ENCODE data around the gene CTAGE9.
A peak's percentile ranks its signal among the peaks of the same experiment; 100 is the strongest.

Gene CTAGE9

GRCh38 chr6:131694832-131695426 lies 15.9 kb downstream of the CTAGE9 start:
- H3K27me3 ChIP-seq (replicated peaks; ENCODE audit: control insufficient read depth, insufficient read depth, low read length): no peaks in the 10 kb centered on the region
- H3K36me3 ChIP-seq (ENCODE audit: control insufficient read depth, insufficient read depth, low read length): no peaks in the 10 kb centered on the region
- peak; percentile 80 for TF ChIP-seq CTCF (IDR thresholded peaks at IDR 0.05; ENCODE audit: insufficient read depth, low read length, poor library complexity, severe bottlenecking)
- H3K4me3 ChIP-seq (replicated peaks; ENCODE audit: low read depth, low read length): no peak overlapping the region
- no peak for DNase-seq (ENCODE audit: extremely low read depth, insufficient read length)

DNA sequence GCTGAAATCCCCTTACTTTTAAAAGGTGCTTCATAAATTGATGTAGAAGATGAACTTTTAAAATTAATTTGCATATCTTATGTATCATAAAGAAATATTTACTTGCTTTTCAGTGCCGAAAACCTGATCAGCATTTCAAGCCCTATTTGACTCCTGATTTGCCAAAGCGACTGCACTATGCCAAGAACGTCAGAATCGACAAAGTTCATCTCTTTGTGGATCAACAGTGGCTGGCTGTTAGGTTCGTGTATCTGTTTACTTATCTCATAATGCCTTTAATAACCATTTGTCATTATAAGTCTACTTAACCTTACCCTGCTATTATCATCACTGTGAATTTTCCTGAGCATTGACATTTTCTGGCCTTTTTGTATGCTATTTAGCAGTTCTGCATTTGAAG lies 17.4 kb downstream of the CTAGE9 start:
- no peak overlapping the region for H3K4me3 ChIP-seq (replicated peaks; ENCODE audit: low read depth, low read length)
- no peaks in the 10 kb centered on the region for H3K27me3 ChIP-seq (replicated peaks; ENCODE audit: control insufficient read depth, insufficient read depth, low read length)
- H3K36me3 ChIP-seq (ENCODE audit: control insufficient read depth, insufficient read depth, low read length): no peaks in the 10 kb centered on the region
- no peak for DNase-seq (ENCODE audit: extremely low read depth, insufficient read length)
- TF ChIP-seq CTCF (IDR thresholded peaks at IDR 0.05; ENCODE audit: insufficient read depth, low read length, poor library complexity, severe bottlenecking): no peak

- DNase-seq (ENCODE audit: extremely low read depth, insufficient read length): no peak
- no peak overlapping the region for H3K4me3 ChIP-seq (replicated peaks; ENCODE audit: low read depth, low read length)
- no peaks in the 10 kb centered on the region for H3K36me3 ChIP-seq (ENCODE audit: control insufficient read depth, insufficient read depth, low read length)
- no peaks in the 10 kb centered on the region for H3K27me3 ChIP-seq (replicated peaks; ENCODE audit: control insufficient read depth, insufficient read depth, low read length)
- TF ChIP-seq CTCF (IDR thresholded peaks at IDR 0.05; ENCODE audit: insufficient read depth, low read length, poor library complexity, severe bottlenecking): no peak
These were observed 18.2 kb downstream of the CTAGE9 start for GRCh38 chr6:131692589-131692988.

- Histone ChIP-seq H3K36me3 (ENCODE audit: control insufficient read depth, insufficient read depth, low read length) (no peaks in the 10 kb centered on the region), H3K27me3 (replicated peaks; ENCODE audit: control insufficient read depth, insufficient read depth, low read length) (no peaks in the 10 kb centered on the region), H3K4me3 (replicated peaks; ENCODE audit: low read depth, low read length) (no peak overlapping the region)
- TF ChIP-seq CTCF (IDR thresholded peaks at IDR 0.05; ENCODE audit: insufficient read depth, low read length, poor library complexity, severe bottlenecking): no peak
- no peak for DNase-seq (ENCODE audit: extremely low read depth, insufficient read length)
These were observed 18.8 kb downstream of the CTAGE9 start for GRCh38 chr6:131692031-131692430.

GRCh38 chr6:131688286-131688685 lies 22.5 kb downstream of the CTAGE9 start:
- Histone ChIP-seq H3K36me3 (ENCODE audit: control insufficient read depth, insufficient read depth, low read length) (no peaks in the 10 kb centered on the region), H3K4me3 (replicated peaks; ENCODE audit: low read depth, low read length) (no peak overlapping the region), H3K27me3 (replicated peaks; ENCODE audit: control insufficient read depth, insufficient read depth, low read length) (no peaks in the 10 kb centered on the region)
- DNase-seq (ENCODE audit: extremely low read depth, insufficient read length): peak; percentile 48
- TF ChIP-seq CTCF (IDR thresholded peaks at IDR 0.05; ENCODE audit: insufficient read depth, low read length, poor library complexity, severe bottlenecking): no peak

DNA sequence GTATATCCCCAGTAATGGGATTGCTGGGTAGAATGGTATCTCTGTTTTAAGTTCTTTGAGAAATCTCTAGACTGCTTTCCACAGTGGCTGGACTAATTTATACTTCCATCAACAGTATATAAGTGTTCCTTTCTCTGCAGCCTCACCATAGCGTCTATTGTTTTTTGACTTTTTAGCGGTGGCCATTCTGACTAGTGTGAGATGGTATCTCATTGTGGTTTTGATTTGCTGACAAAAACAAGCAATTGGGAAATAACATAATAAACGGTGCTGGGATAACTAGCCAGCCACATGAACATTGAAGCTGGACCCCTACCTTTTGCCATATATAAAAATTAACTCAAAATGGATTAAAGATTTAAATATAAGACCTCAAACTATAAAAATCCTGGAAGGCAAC lies 23.8 kb downstream of the CTAGE9 start:
- Histone ChIP-seq H3K27me3 (replicated peaks; ENCODE audit: control insufficient read depth, insufficient read depth, low read length) (no peaks in the 10 kb centered on the region; the same call in 1 of the 2 replicates), H3K4me3 (replicated peaks; ENCODE audit: low read depth, low read length) (no peak overlapping the region), H3K36me3 (ENCODE audit: control insufficient read depth, insufficient read depth, low read length) (no peaks in the 10 kb centered on the region)
- no peak for DNase-seq (ENCODE audit: extremely low read depth, insufficient read length)
- TF ChIP-seq CTCF (IDR thresholded peaks at IDR 0.05; ENCODE audit: insufficient read depth, low read length, poor library complexity, severe bottlenecking): no peak
